ENCODE results near the gene IL10RB. TPM values are rescaled to one million over a fixed set of nuclear protein-coding genes. Genes with fewer than 3 reads are reported as not detected.

IL10RB gene
- total and polyA plus RNA-seq, 2 of the 13 experiments (the other 11 are each of a cell fraction or from before 2014, with no cell fraction given): 17.4 to 18.2 TPM

- TF ChIP-seq ZSCAN31 (CRISPR knock-in tag; IDR thresholded peaks at IDR 0.05; ENCODE audit: low read depth) (peak; percentile 71), CBX1 (IDR thresholded peaks at IDR 0.05; ENCODE audit: low read depth) (no peak), ZSCAN22 (CRISPR knock-in tag; IDR thresholded peaks at IDR 0.05) (no peak), ZNF562 (CRISPR knock-in tag; IDR thresholded peaks at IDR 0.05; ENCODE audit: borderline replicate concordance) (no peak), SOX6 (IDR thresholded peaks at IDR 0.05) (no peak), SOX6 (CRISPR knock-in tag; IDR thresholded peaks at IDR 0.05) (peak; percentile 41; the same call in 1 of the 2 replicates), ZNF138 (CRISPR knock-in tag; IDR thresholded peaks at IDR 0.05; ENCODE audit: low read depth) (peak; percentile 54; the same call in 1 of the 2 replicates), ZC3H13 (CRISPR knock-in tag; IDR thresholded peaks at IDR 0.05) (0 out of 2 replicates have a peak, but pooled peaks have one; percentile 47), GATAD1 (CRISPR knock-in tag; IDR thresholded peaks at IDR 0.05) (no peak), ZNF24 (IDR thresholded peaks at IDR 0.05) (no peak), ZFYVE20 (CRISPR knock-in tag; IDR thresholded peaks at IDR 0.05; ENCODE audit: borderline replicate concordance, low read depth) (no peak), ZNF317 (CRISPR knock-in tag; IDR thresholded peaks at IDR 0.05) (0 out of 2 replicates have a peak, but pooled peaks have one; percentile 15), ZNF30 (CRISPR knock-in tag; IDR thresholded peaks at IDR 0.05) (no peak), THRA (CRISPR knock-in tag; IDR thresholded peaks at IDR 0.05; ENCODE audit: borderline replicate concordance) (peak; percentile 10; the same call in 1 of the 2 replicates)
- TF ChIP-seq, protein P1, sequence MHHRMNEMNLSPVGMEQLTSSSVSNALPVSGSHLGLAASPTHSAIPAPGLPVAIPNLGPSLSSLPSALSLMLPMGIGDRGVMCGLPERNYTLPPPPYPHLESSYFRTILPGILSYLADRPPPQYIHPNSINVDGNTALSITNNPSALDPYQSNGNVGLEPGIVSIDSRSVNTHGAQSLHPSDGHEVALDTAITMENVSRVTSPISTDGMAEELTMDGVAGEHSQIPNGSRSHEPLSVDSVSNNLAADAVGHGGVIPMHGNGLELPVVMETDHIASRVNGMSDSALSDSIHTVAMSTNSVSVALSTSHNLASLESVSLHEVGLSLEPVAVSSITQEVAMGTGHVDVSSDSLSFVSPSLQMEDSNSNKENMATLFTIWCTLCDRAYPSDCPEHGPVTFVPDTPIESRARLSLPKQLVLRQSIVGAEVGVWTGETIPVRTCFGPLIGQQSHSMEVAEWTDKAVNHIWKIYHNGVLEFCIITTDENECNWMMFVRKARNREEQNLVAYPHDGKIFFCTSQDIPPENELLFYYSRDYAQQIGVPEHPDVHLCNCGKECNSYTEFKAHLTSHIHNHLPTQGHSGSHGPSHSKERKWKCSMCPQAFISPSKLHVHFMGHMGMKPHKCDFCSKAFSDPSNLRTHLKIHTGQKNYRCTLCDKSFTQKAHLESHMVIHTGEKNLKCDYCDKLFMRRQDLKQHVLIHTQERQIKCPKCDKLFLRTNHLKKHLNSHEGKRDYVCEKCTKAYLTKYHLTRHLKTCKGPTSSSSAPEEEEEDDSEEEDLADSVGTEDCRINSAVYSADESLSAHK (CRISPR knock-in tag; IDR thresholded peaks at IDR 0.05; ENCODE audit: borderline replicate concordance): no peak
- TF ChIP-seq, protein P2, sequence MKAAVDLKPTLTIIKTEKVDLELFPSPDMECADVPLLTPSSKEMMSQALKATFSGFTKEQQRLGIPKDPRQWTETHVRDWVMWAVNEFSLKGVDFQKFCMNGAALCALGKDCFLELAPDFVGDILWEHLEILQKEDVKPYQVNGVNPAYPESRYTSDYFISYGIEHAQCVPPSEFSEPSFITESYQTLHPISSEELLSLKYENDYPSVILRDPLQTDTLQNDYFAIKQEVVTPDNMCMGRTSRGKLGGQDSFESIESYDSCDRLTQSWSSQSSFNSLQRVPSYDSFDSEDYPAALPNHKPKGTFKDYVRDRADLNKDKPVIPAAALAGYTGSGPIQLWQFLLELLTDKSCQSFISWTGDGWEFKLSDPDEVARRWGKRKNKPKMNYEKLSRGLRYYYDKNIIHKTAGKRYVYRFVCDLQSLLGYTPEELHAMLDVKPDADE (CRISPR knock-in tag; IDR thresholded peaks at IDR 0.05): no peak
- TF ChIP-seq, protein P3, sequence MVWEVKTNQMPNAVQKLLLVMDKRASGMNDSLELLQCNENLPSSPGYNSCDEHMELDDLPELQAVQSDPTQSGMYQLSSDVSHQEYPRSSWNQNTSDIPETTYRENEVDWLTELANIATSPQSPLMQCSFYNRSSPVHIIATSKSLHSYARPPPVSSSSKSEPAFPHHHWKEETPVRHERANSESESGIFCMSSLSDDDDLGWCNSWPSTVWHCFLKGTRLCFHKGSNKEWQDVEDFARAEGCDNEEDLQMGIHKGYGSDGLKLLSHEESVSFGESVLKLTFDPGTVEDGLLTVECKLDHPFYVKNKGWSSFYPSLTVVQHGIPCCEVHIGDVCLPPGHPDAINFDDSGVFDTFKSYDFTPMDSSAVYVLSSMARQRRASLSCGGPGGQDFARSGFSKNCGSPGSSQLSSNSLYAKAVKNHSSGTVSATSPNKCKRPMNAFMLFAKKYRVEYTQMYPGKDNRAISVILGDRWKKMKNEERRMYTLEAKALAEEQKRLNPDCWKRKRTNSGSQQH (CRISPR knock-in tag; IDR thresholded peaks at IDR 0.05; ENCODE audit: low read depth): no peak
- TF ChIP-seq, protein P4, sequence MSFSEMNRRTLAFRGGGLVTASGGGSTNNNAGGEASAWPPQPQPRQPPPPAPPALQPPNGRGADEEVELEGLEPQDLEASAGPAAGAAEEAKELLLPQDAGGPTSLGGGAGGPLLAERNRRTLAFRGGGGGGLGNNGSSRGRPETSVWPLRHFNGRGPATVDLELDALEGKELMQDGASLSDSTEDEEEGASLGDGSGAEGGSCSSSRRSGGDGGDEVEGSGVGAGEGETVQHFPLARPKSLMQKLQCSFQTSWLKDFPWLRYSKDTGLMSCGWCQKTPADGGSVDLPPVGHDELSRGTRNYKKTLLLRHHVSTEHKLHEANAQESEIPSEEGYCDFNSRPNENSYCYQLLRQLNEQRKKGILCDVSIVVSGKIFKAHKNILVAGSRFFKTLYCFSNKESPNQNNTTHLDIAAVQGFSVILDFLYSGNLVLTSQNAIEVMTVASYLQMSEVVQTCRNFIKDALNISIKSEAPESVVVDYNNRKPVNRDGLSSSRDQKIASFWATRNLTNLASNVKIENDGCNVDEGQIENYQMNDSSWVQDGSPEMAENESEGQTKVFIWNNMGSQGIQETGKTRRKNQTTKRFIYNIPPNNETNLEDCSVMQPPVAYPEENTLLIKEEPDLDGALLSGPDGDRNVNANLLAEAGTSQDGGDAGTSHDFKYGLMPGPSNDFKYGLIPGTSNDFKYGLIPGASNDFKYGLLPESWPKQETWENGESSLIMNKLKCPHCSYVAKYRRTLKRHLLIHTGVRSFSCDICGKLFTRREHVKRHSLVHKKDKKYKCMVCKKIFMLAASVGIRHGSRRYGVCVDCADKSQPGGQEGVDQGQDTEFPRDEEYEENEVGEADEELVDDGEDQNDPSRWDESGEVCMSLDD (CRISPR knock-in tag; IDR thresholded peaks at IDR 0.05; ENCODE audit: borderline replicate concordance): peak; percentile 72; the same call in 1 of the 2 replicates
Measured at GRCh38 chr21:33230545-33231324, 35.4 kb upstream of the IL10RB start (continued).
